ENCODE results near the gene TNFRSF19.

GRCh38 chr13:23714672-23715071 is 144.5 kb downstream of the TNFRSF19 start:
- TF ChIP-seq POLR2A (IDR thresholded peaks at IDR 0.05) (no peak), CTCF (IDR thresholded peaks at IDR 0.05) (no peak)

Measured in heart left ventricle (tissue), 13 donors.